Middle frontal gyrus (tissue), 1 donor: ENCODE results near the gene CASTOR2.
"Not testable (repeated sequence)": the region's sequence is repeated elsewhere in the genome, so short reads cannot be mapped to it uniquely, and the experiment has no call there.

Source experiments
- DNase-seq: peaks from one replicate; pipeline ENCODE4 v3.0.0-alpha.2; 2015; ENCODE audit warnings: low spot score; ENCODE audit errors: extremely low spot score

The CASTOR2 gene

GRCh38 chr7:74994869-74995543, 30.5 kb downstream of the CASTOR2 start:
- not testable (repeated sequence) for DNase-seq

- not testable (repeated sequence) for DNase-seq
Measured at GRCh38 chr7:74996361-74996760, 31.9 kb downstream of the CASTOR2 start.

GRCh38 chr7:74997811-74998210, 33.3 kb downstream of the CASTOR2 start:
- DNase-seq, result not testable (repeated sequence)

GRCh38 chr7:75001356-75001755, 36.9 kb downstream of the CASTOR2 start:
- DNase-seq, result not testable (repeated sequence)

- DNase-seq, result no peak
Measured at GRCh38 chr7:75010036-75010435, 45.5 kb downstream of the CASTOR2 start.

- no peak for DNase-seq
Measured at GRCh38 chr7:75017832-75018231, 53.3 kb downstream of the CASTOR2 start.

- DNase-seq, result no peak
Measured at GRCh38 chr7:75018570-75019364, 54.3 kb downstream of the CASTOR2 start.

GRCh38 chr7:75019800-75020199, 55.3 kb downstream of the CASTOR2 start:
- DNase-seq, result no peak

GRCh38 chr7:75024922-75025321, 60.4 kb downstream of the CASTOR2 start:
- no peak for DNase-seq

GRCh38 chr7:75028299-75028698, 63.8 kb downstream of the CASTOR2 start:
- DNase-seq, result no peak

- no peak for DNase-seq
Measured at GRCh38 chr7:75033064-75033463, 68.6 kb downstream of the CASTOR2 start.

- DNase-seq, result no peak
Measured at GRCh38 chr7:75033826-75034225, 69.3 kb downstream of the CASTOR2 start.

- no peak for DNase-seq
Measured at GRCh38 chr7:75038508-75038907, 74.0 kb downstream of the CASTOR2 start.

- no peak for DNase-seq
Measured at GRCh38 chr7:75039166-75039565, 74.7 kb downstream of the CASTOR2 start.

- no peak for DNase-seq
Measured at GRCh38 chr7:75039709-75040108, 75.2 kb downstream of the CASTOR2 start.

- DNase-seq, result no peak
Measured at GRCh38 chr7:75040512-75040911, 76.0 kb downstream of the CASTOR2 start.

- DNase-seq, result no peak
Measured at GRCh38 chr7:75042286-75042685, 77.8 kb downstream of the CASTOR2 start.

- no peak for DNase-seq
Measured at GRCh38 chr7:75042831-75043703, 78.6 kb downstream of the CASTOR2 start.

GRCh38 chr7:75045881-75046280, 81.4 kb downstream of the CASTOR2 start:
- DNase-seq, result no peak

- no peak for DNase-seq
Measured at GRCh38 chr7:75048435-75049379, 84.2 kb downstream of the CASTOR2 start.

- DNase-seq, result no peak
Measured at GRCh38 chr7:75049817-75050216, 85.3 kb downstream of the CASTOR2 start.
